Psoas muscle (tissue), 8 donors: ENCODE data around the gene TXNL1. TPM values are rescaled to one million over a fixed set of nuclear protein-coding genes. Genes with fewer than 3 reads are reported as not detected.
"Not testable (repeated sequence)": the region's sequence is repeated elsewhere in the genome, so short reads cannot be mapped to it uniquely, and the experiment has no call there.

Experiments
- ATAC-seq, 4 donors: fragments of 200-7000 bp; cut with Tn5 transposase; one replicate each; pipeline ENCODE4 v1.9.1; 2020; ENCODE audit warnings: moderate library complexity in 3 of 4, mild to moderate bottlenecking in 2 of 4
- DNase-seq, 2 donors: peaks; one replicate each; pipeline ENCODE4 v3.0.0-alpha.2; 2020
- H3K27ac ChIP-seq: fragments of 200-600 bp; one replicate; pipeline ENCODE4 v1.8.0; 2022
- H3K27me3 ChIP-seq, 3 donors: fragments of 200-600 bp in 1 of 3; one replicate each; pipeline versions ENCODE4 v1.6.1 to v1.8.0; 2013 to 2022; ENCODE audit warnings: low read length in 2 of 3, mild to moderate bottlenecking in 2 of 3, moderate library complexity in 1 of 3; ENCODE audit not compliant: insufficient read depth in 3 of 3
- H3K36me3 ChIP-seq, 2 donors: fragments of 200-600 bp in 1 of 2; one replicate each; pipeline versions ENCODE4 v1.6.1 to v1.8.0; 2013 to 2022; ENCODE audit warnings: low read depth in 1 of 2, mild to moderate bottlenecking in 1 of 2, moderate library complexity in 1 of 2; ENCODE audit not compliant: insufficient read depth in 1 of 2
- H3K4me1 ChIP-seq: fragments of 200-600 bp; one replicate; pipeline ENCODE4 v1.8.0; 2022
- H3K4me3 ChIP-seq: fragments of 200-600 bp; one replicate; pipeline ENCODE4 v1.8.0; 2022; ENCODE audit warnings: mild to moderate bottlenecking
- H3K9me3 ChIP-seq: fragments of 200-600 bp; one replicate; pipeline ENCODE4 v1.8.0; 2022
- WGBS, 3 donors: extraction: QIAGEN DNeasy Blood & Tissue Kit; methylation state at CpG; one replicate each; pipeline versions ENCODE4 v1.1.6 to v1.1.7; 2013; 5-methylcytosine and 5-hydroxymethylcytosine counted together
- intact Hi-C, 2 donors: fragments of 100-400 bp; cut with DNase I; formaldehyde crosslinking; loops; one replicate each; pipeline versions ENCODE4 v1.11.0 to v1.14.2; 2022
- polyA plus RNA-seq, 3 donors: library from polyadenylated mRNA; stranded (reverse); fragments of 200-250 nt; gene quantifications; one replicate each; pipeline ENCODE4 v1.2.3, GENCODE V29; 2013
- total RNA-seq, 4 donors: library from RNA; stranded (reverse); fragmentation: NEBNext Ultra II Directional in 2 of 4; extraction: Animal tissue kit (Norgen Biotek cat#: 25700) in 2 of 4; gene quantifications; one replicate each; pipeline versions ENCODE4 v1.2.1 to v1.2.4, GENCODE V29; 2021 to 2023
- TF ChIP-seq, protein P1 (sequence below): fragments of 200-600 bp; IDR thresholded peaks from one replicate; pipeline ENCODE4 v1.8.0; 2022; ENCODE audit warnings: antibody characterized with exemption
- donor health status: healthy with polysubstance abuse.
- donor health status: DM: no; HTN: no; CAD: no; lungs with moderate emphysema.
- donor health status: Bipolar disorder and iron deficiency.
- donor health status: healthy.
- donor health status: DM: yes; HTN: yes; CAD: no.
- donor health status: DM: no; HTN: no; CAD: no.
- donor health status: DM: no; HTN: no; CAD: no.
- donor health status: DM: yes; HTN: yes; CAD: no.

The TXNL1 gene
- total and polyA plus RNA-seq, 7 donors = 116 to 186 (median 134) TPM

DNA sequence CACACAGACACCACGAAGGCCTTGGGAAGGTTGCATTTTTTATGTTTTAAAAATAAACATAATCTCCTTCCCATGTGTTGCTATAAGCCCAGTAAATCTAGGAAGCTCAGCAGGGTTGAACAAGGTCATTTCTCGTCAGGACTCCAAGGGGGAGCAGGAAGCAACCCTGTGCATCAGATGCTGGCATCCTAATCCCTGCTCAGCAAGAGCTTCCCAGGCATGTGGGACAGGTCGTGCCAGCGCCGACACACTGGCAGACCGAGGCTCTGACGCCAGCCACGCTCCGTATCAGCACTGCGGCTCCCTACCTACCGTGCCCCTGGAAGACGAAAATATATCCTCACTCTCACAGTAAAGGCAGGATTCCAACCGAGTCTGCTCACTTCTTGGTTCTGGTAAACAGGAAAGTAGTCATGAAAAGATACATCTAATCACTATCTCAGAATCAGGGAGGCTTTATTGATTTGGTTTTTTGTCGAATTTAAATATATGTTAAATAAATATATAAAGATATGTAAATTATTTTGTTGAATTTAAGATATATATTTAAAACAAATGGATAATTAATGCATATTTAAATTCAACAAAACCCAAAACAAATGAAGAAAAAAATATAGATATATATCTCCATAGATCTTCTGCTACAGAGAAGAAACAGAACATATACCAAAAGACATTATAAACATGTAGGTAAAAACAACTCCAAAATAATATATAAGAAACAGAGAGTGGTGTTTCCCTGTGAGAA is 61.4 kb downstream of the TXNL1 start:
- 23 to 26% (median 25%) methylated on average over 14 of the region's 14 CpGs for WGBS, 3 donors
- H3K4me3 ChIP-seq = no peak overlapping the region
- H3K27ac ChIP-seq = no peak overlapping the region

GRCh38 chr18:56575819-56576663 is 62.4 kb downstream of the TXNL1 start:
- Histone ChIP-seq H3K27ac (no peak overlapping the region), H3K9me3 (no peaks in the 10 kb centered on the region), H3K4me3 (no peak overlapping the region), H3K27me3 (peaks cover 0 to 3% (median 0%) of the 10 kb centered on the region in 3 donors), H3K36me3 (no peaks in the 10 kb centered on the region), H3K4me1 (peaks cover 15% of the 10 kb centered on the region)
- DNase-seq (no peak), ATAC-seq (peak in 3 of 4 donors; percentile 52 to 91 (median 65))
- TF ChIP-seq, protein P1, sequence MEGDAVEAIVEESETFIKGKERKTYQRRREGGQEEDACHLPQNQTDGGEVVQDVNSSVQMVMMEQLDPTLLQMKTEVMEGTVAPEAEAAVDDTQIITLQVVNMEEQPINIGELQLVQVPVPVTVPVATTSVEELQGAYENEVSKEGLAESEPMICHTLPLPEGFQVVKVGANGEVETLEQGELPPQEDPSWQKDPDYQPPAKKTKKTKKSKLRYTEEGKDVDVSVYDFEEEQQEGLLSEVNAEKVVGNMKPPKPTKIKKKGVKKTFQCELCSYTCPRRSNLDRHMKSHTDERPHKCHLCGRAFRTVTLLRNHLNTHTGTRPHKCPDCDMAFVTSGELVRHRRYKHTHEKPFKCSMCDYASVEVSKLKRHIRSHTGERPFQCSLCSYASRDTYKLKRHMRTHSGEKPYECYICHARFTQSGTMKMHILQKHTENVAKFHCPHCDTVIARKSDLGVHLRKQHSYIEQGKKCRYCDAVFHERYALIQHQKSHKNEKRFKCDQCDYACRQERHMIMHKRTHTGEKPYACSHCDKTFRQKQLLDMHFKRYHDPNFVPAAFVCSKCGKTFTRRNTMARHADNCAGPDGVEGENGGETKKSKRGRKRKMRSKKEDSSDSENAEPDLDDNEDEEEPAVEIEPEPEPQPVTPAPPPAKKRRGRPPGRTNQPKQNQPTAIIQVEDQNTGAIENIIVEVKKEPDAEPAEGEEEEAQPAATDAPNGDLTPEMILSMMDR = peak; percentile 72
- intact Hi-C loops = loop anchor here (5.0 to 10.0 kb wide), 8 partner anchors 791 to 1479 kb away; partner anchors contain the start of gene TCF4 (in 1 of the 2)
- 26 to 28% (median 27%) methylated on average over 8 of the region's 8 CpGs for WGBS, 3 donors

More for the DNA sequence above, 61.4 kb downstream of the TXNL1 start:
- H3K4me1 ChIP-seq = peaks cover 15% of the 10 kb centered on the region
- H3K27me3 ChIP-seq = peaks cover 0 to 3% (median 0%) of the 10 kb centered on the region in 3 donors
- no peaks in the 10 kb centered on the region for H3K36me3 ChIP-seq
- intact Hi-C loops = loop anchor here (5.0 to 10.0 kb wide), 8 partner anchors 792 to 1480 kb away; partner anchors contain the start of gene TCF4 (in 1 of the 2)
- TF ChIP-seq, protein P1 = no peak
- ATAC-seq (peak in 3 of 4 donors; percentile 47 to 64 (median 49)), DNase-seq (no peak)
- no peaks in the 10 kb centered on the region for H3K9me3 ChIP-seq

GRCh38 chr18:56574861-56575260 is 63.5 kb downstream of the TXNL1 start:
- Histone ChIP-seq H3K36me3 (no peaks in the 10 kb centered on the region), H3K27me3 (peaks cover 0 to 3% (median 0%) of the 10 kb centered on the region in 3 donors), H3K4me1 (peaks cover 15% of the 10 kb centered on the region), H3K27ac (peak overlapping the region; percentile 55), H3K9me3 (no peaks in the 10 kb centered on the region), H3K4me3 (no peak overlapping the region)
- TF ChIP-seq, protein P1 = no peak
- 10 to 14% (median 12%) methylated on average over 3 of the region's 3 CpGs for WGBS, 3 donors
- ATAC-seq (peak; percentile 38 to 73 (median 52)), DNase-seq (peak in 1 of 2 donors; percentile 68)
- intact Hi-C loops = loop anchor here (5.0 to 10.0 kb wide), 8 partner anchors 790 to 1478 kb away; partner anchors contain the start of gene TCF4 (in 1 of the 2)

DNA sequence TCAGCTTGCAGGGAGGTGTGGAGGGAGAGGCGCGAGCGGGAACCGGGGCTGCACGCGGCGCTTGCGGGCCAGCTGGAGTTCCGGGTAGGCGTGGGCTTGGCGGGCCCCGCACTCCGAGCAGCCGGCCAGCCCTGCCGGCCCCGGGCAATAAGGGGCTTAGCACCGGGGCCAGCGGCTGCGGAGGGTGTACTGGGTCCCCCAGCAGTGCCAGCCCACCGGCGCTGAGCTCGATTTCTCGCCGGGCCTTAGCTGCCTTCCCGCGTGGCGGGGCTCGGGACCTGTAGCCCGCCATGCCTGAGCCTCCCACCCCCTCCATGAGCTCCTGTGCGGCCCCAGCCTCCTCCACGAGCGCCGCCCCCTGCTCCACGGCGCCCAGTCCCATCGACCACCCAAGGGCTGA is 66.1 kb downstream of the TXNL1 start:
- not testable (repeated sequence) for H3K4me3 ChIP-seq, DNase-seq, H3K36me3 ChIP-seq, H3K27me3 ChIP-seq, H3K27ac ChIP-seq, ATAC-seq, H3K9me3 ChIP-seq
- peaks cover 15% of the 10 kb centered on the region for H3K4me1 ChIP-seq
- intact Hi-C loops = loop anchor here (10.0 kb wide), 7 partner anchors 787 to 1467 kb away; partner anchors contain the start of gene TCF4 (in 1 of the 2)
- 94 to 96% (median 96%) methylated on average over 16 to 36 of the region's 36 CpGs for WGBS, 3 donors
